ENCODE measurements around the gene SLC25A45.

The SLC25A45 gene, protein sequence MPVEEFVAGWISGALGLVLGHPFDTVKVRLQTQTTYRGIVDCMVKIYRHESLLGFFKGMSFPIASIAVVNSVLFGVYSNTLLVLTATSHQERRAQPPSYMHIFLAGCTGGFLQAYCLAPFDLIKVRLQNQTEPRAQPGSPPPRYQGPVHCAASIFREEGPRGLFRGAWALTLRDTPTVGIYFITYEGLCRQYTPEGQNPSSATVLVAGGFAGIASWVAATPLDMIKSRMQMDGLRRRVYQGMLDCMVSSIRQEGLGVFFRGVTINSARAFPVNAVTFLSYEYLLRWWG

DNA sequence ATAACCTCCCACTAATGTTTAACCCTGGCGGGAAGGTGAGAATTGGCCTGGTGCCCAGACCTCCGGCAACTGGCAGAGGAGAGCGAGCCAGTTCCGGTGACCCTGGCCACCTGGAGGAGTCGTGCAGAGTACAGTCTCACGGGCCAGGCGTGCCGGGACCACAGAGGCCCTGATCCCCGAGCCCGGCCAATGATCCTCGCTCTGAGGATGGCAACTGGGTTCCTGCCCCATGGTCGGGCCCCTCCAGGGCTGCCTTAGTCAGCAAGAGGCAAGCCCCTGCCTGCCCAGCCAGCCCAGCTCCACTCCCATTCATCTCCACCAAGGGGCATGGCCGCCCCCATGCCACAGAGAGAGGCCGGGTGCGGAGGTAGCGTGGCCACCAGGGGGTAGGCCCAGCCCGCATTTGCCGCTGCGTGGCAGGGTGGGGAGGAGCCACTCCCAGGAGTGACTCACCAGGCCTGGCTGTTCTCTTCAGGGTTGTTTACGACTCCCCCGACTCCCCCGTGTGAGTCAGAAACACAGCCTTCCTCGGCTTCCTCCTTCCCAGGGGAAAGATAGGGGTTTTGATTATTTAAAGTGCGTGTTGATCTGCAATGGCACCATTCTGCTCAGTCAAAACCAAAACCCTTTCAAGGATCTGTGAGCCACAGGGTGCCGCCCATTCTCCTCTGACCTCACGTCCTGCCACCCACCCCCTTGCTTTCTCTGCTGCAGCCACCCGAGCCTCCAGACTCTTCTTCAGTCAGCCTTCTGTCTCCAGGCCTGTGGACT, at the start of gene SLC25A45:
SLC25A45 (minus strand) TSS at position 614 of the 771 bp plus-strand sequence. CDS start 695 bp downstream, outside the sequence.
- DNase-seq (ENCODE audit: low spot score) = peak; percentile 95

DNA sequence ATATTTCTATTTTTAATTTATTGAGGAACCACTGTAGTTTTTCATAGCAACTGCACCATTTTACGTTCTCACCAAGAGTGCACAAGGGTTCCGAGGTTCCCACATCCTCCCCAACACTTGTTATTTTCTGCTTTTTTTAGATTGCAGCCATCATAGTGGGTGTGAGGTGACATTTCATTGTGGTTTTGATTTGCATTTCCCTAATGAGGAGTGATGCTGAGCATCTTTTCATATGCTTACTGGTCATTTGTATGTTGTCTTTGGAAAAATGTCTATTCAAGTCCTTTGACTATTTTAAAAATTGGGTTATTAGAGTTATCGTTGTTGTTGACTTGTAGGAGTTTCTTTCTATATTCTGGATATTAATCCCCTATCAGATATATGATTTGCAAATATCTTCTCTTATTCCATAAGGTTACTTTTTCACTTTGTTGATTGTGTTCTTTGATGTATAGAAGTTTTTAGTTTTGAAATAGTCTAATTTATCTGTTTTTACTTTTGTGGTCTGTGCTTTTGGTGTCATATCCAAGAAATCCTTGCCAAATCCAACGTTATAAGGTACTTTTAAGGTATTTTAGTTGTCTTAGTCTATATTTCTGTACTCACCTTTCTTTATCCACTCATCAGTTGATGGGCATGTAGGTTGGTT, 49.1 kb upstream of the SLC25A45 start:
- DNase-seq (ENCODE audit: low spot score) = peak; percentile 43

DNA sequence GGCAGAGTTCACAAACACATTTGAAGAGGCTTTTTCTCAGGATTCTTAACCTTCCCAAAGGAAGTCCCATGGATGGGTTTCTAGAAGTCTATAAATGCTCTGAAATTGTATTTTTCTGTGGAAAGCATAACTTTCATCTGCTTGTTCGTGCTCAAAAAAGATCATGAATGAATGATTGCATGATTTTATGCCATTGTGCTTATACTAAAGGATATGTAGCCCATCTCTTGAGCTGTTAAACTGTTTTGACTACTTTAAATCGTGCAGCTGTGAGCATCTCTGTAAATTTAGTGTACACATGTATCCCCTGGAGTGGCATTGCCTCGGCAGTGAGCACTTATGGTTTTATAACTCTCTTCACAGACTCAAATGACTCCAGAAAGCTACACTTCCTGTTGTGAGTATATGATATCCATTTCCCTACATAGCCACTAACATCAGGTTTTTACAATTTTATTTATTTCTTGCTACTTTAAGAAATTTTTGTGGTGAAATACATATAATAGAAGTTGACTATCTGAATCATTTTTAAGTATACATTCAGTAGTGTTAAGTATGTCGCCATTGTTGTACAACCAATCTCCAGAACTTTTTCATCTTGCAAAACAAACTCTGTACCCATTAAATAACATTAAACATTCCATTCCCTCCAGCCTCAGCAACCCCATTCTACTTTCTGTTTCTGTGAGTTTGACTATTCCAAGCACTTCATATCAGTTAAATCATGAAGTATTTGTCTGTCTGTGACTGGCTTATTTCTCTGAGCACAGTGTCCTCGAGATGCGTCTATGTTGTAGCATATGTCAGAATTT, 48.2 kb upstream of the SLC25A45 start:
- DNase-seq (ENCODE audit: low spot score) = peak; percentile 43

- peak; percentile 59 for DNase-seq (ENCODE audit: low spot score)
Measured at GRCh38 chr11:65429724-65430405, 47.4 kb upstream of the SLC25A45 start.

- peak; percentile 28 for DNase-seq (ENCODE audit: low spot score)
Measured at GRCh38 chr11:65429068-65429681, 46.7 kb upstream of the SLC25A45 start.

DNA sequence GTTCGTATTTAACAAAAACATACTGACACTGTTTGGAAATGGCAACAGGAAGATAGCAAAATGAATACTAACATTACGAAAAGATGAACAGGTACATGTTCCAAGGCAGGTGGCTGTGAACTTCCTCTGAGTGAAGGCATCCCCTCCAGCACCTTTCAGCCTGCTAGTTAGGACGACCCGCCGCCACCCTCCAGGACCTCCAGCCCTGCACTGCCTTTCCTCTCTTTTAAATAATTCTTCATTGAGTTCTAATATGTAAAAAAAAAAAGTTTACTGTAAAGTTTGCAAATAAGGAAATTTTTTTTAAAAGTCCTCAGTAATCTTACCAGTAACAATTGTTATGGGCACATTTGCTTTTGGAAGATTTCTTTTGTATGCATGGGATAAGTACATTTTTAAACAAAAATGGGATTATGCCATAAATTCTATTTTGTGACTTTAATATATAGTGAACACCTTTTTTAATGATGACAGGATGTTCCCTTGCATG, 46.2 kb upstream of the SLC25A45 start:
- DNase-seq (ENCODE audit: low spot score) = no peak

GRCh38 chr11:65427691-65428577, 45.5 kb upstream of the SLC25A45 start:
- DNase-seq (ENCODE audit: low spot score) = peak; percentile 66

- peak; percentile 47 for DNase-seq (ENCODE audit: low spot score)
Measured at GRCh38 chr11:65426839-65427690, 44.6 kb upstream of the SLC25A45 start.

DNA sequence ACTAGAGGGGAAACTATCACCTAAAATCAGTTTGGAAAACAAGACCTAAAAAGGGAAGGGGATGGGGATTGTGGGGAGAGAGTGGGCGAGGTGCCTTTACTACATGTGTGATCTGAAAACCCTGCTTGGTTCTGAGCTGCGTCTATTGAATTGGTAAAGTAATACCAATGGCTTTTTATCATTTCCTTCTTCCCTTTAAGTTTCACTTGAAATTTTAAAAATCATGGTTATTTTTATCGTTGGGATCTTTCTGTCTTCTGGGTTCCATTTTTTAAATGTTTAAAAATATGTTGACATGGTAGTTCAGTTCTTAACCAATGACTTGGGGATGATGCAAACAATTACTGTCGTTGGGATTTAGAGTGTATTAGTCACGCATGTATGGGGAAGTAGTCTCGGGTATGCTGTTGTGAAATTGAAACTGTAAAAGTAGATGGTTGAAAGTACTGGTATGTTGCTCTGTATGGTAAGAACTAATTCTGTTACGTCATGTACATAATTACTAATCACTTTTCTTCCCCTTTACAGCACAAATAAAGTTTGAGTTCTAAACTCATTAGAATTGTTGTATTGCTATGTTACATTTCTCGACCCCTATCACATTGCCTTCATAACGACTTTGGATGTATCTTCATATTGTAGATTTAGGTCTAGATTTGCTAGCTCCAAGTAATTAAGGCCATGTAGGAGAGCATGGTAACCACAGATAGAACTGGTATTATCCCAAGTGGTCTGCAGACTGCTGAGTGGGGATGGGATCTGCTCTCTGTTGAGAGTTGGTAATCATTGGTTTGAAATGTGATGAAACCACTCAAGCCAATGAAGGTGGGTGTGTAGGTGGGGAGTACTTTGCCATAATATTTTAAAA, 43.8 kb upstream of the SLC25A45 start:
- peak; percentile 90 for DNase-seq (ENCODE audit: low spot score)

DNA sequence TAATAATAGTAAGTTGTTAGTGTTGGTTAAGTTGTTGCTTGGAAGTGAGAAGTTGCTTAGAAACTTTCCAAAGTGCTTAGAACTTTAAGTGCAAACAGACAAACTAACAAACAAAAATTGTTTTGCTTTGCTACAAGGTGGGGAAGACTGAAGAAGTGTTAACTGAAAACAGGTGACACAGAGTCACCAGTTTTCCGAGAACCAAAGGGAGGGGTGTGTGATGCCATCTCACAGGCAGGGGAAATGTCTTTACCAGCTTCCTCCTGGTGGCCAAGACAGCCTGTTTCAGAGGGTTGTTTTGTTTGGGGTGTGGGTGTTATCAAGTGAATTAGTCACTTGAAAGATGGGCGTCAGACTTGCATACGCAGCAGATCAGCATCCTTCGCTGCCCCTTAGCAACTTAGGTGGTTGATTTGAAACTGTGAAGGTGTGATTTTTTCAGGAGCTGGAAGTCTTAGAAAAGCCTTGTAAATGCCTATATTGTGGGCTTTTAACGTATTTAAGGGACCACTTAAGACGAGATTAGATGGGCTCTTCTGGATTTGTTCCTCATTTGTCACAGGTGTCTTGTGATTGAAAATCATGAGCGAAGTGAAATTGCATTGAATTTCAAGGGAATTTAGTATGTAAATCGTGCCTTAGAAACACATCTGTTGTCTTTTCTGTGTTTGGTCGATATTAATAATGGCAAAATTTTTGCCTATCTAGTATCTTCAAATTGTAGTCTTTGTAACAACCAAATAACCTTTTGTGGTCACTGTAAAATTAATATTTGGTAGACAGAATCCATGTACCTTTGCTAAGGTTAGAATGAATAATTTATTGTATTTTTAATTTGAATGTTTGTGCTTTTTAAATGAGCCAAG, 42.9 kb upstream of the SLC25A45 start:
- DNase-seq (ENCODE audit: low spot score) = peak; percentile 95

DNA sequence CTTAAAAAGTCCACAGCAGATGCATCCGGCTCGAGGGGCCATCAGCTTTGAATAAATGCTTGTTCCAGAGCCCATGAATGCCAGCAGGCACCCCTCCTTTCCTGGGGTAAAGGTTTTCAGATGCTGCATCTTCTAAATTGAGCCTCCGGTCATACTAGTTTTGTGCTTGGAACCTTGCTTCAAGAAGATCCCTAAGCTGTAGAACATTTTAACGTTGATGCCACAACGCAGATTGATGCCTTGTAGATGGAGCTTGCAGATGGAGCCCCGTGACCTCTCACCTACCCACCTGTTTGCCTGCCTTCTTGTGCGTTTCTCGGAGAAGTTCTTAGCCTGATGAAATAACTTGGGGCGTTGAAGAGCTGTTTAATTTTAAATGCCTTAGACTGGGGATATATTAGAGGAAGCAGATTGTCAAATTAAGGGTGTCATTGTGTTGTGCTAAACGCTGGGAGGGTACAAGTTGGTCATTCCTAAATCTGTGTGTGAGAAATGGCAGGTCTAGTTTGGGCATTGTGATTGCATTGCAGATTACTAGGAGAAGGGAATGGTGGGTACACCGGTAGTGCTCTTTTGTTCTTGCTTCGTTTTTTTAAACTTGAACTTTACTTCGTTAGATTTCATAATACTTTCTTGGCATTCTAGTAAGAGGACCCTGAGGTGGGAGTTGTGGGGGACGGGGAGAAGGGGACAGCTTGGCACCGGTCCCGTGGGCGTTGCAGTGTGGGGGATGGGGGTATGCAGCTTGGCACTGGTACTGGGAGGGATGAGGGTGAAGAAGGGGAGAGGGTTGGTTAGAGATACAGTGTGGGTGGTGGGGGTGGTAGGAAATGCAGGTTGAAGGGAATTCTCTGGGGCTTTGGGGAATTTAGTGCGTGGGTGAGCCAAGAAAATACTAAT, 42.0 kb upstream of the SLC25A45 start:
- peak; percentile 61 for DNase-seq (ENCODE audit: low spot score)

- DNase-seq (ENCODE audit: low spot score) = peak; percentile 46
Measured at GRCh38 chr11:65423516-65424204, 41.2 kb upstream of the SLC25A45 start.

DNA sequence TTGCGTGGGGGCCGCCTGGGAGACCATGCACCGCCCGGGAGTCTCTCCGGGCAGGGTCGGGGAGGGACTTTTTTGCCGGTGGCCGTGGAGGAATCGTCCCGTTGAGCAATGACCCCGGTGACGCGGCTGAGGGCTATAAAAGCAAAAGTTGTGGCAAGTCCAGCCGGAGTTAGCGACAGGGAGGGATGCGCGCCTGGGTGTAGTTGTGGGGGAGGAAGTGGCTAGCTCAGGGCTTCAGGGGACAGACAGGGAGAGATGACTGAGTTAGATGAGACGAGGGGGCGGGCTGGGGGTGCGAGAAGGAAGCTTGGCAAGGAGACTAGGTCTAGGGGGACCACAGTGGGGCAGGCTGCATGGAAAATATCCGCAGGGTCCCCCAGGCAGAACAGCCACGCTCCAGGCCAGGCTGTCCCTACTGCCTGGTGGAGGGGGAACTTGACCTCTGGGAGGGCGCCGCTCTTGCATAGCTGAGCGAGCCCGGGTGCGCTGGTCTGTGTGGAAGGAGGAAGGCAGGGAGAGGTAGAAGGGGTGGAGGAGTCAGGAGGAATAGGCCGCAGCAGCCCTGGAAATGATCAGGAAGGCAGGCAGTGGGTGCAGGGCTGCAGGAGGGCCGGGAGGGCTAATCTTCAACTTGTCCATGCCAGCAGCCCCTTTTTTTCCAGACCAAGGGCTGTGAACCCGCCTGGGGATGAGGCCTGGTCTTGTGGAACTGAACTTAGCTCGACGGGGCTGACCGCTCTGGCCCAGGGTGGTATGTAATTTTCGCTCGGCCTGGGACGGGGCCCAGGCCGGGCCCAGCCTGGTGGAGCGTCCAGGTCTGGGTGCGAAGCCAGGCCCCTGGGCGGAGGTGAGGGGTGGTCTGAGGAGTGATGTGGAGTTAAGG, 40.4 kb upstream of the SLC25A45 start, which contains the start of gene NEAT1:
NEAT1 (plus strand) TSS at position 166 of the 883 bp plus-strand sequence.
- DNase-seq (ENCODE audit: low spot score) = peak; percentile 97
